ENCODE results near the gene PKD1.

The PKD1 gene

GRCh38 chr16:2154533-2155090 lies 18.9 kb upstream of the PKD1 start:
- POLR2A ChIA-PET = interaction anchor here (0.5 to 2.7 kb wide), 38 partner anchors 8 to 316 kb away, joined by 3 to 40 read pairs (median 6); partner anchors contain the start of genes DNASE1L2, ECI1, GFER and MLST8
- CTCF ChIA-PET = interaction anchor here (1.3 kb wide), 1 partner anchor 14 kb away, joined by 5 read pairs; no protein-coding TSS in a partner anchor
- TF ChIP-seq BHLHE40 (IDR thresholded peaks at IDR 0.05; ENCODE audit: borderline replicate concordance) (no peak), L3MBTL2 (conservative IDR thresholded peaks at IDR 0.05) (peak; percentile 18)
- DNase-seq (ENCODE audit: extremely low spot score) = no peak

DNA sequence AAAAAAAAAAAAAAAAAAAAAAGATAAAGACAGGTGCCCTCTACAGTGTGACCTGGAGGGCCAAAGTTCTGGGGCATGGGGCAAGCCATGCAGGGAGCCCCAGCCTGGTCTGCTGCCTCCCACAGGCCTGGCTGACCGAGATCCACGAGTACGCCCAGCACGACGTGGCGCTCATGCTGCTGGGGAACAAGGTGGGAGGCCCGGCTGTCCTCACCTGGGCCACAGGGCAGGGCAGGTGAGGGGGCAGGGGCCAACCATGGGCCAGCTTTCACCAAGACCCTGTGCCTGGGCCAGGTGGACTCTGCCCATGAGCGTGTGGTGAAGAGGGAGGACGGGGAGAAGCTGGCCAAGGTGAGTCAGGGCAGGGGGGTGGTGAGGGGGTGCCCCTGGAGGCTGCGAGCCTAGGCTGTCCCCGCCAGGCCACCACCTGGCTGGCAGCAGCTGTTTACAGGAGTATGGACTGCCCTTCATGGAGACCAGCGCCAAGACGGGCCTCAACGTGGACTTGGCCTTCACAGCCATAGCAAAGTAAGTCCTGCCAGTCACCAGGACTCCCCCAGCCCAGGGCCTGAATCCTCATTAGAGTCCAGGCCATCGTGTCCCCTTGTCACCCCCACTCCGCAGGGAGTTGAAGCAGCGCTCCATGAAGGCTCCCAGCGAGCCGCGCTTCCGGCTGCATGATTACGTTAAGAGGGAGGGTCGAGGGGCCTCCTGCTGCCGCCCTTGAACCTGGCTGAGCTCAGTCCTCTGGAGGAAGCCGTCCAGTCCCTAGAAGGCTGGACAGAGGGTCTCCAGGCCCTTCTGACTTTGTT lies 17.2 kb upstream of the PKD1 start:
- ChIA-PET CTCF (interaction anchor here (0.6 to 1.4 kb wide), 7 partner anchors 11 to 260 kb away, joined by 3 to 9 read pairs (median 4); partner anchors contain the start of gene ECI1), POLR2A (interaction anchor here (0.7 to 2.7 kb wide), 11 partner anchors 9 to 188 kb away, joined by 3 to 16 read pairs (median 4); partner anchors contain the start of genes ECI1, PGP, PKD1 and RPS2)
- no peak for DNase-seq (ENCODE audit: extremely low spot score)
- TF ChIP-seq FOXA1 (IDR thresholded peaks at IDR 0.05) = no peak

- POLR2A ChIA-PET = interaction anchor here (0.6 to 1.9 kb wide), 7 partner anchors 11 to 187 kb away, joined by 3 to 7 read pairs (median 3); partner anchors contain the start of genes ECI1, NTHL1, RPS2 and TBL3
- TF ChIP-seq ELF4 (IDR thresholded peaks at IDR 0.05) = no peak
- no peak for TF ChIP-seq NFRKB (IDR thresholded peaks at IDR 0.05)
- TF ChIP-seq SP1 (IDR thresholded peaks at IDR 0.05) = no peak
- no peak for TF ChIP-seq LEF1 (IDR thresholded peaks at IDR 0.05; ENCODE audit: borderline replicate concordance)
- no peak for TF ChIP-seq ZNF384 (IDR thresholded peaks at IDR 0.05)
- TF ChIP-seq BHLHE40 (IDR thresholded peaks at IDR 0.05; ENCODE audit: borderline replicate concordance) = no peak
- TF ChIP-seq FOXK2 (IDR thresholded peaks at IDR 0.05) = no peak
- no peak for TF ChIP-seq PKNOX1 (IDR thresholded peaks at IDR 0.05)
- no peak for TF ChIP-seq ARNT (IDR thresholded peaks at IDR 0.05)
- TF ChIP-seq TARDBP (IDR thresholded peaks at IDR 0.05) = no peak
- no peak for TF ChIP-seq L3MBTL2 (conservative IDR thresholded peaks at IDR 0.05)
- TF ChIP-seq FOXA1 (IDR thresholded peaks at IDR 0.05) = no peak
- no peak for TF ChIP-seq FOXM1 (IDR thresholded peaks at IDR 0.05; ENCODE audit: borderline replicate concordance)
- TF ChIP-seq SUZ12 (IDR thresholded peaks at IDR 0.05) = no peak
- TF ChIP-seq HDGF (IDR thresholded peaks at IDR 0.05; ENCODE audit: borderline replicate concordance) = no peak
- no peak for TF ChIP-seq CTBP1 (IDR thresholded peaks at IDR 0.05; ENCODE audit: borderline replicate concordance)
- DNase-seq (ENCODE audit: extremely low spot score) = no peak
- CTCF ChIA-PET = interaction anchor here (0.8 to 1.6 kb wide), 4 partner anchors 11 to 148 kb away, joined by 3 to 6 read pairs (median 4); no protein-coding TSS in a partner anchor
Observed at GRCh38 chr16:2151188-2152091, 15.7 kb upstream of the PKD1 start.

DNA sequence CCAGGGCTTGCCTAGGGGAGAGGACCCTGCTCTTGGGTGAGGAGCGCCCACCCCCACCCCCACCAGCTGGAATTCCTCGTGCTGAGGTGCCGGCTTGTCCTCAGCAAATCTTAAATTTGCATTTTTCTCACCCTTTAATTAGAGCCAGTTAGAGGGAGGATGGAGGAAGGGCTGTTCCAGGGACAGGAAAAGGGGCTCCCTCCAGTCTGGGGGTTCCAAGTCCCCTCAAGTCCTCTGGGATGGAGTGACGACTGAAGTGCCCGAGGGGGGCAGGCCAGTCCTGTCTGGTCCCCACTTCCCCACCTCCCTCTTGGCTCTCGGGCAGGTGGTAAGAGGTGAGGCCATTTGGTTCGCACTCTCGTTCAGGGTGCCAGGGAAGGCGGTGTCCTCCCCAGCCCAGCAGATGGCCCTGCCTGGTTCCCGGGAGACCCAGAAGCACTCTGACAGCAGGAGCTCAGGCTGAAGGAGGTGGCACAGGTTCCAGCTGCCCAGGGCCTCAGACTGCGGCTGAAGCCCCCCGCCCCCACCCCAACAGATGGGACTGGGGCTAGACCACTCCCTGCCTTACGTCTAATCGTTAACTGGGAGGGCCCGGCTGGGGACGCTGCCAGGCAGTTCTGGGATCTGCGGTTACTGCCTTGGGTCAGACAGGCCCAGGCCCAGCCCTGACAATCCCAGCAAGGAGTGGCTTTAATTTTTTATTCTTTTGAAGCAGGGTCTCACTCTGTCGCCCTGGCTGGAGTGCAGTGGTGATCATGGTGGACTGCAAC lies 14.9 kb upstream of the PKD1 start:
- ChIA-PET POLR2A (interaction anchor here (0.7 to 1.2 kb wide), 3 partner anchors 26 to 186 kb away, joined by 3 to 4 read pairs (median 3); partner anchors contain the start of genes RPS2 and TBL3), CTCF (interaction anchor here (0.8 to 1.6 kb wide), 3 partner anchors 10 to 147 kb away, joined by 4 to 6 read pairs (median 5); no protein-coding TSS in a partner anchor)
- no peak for DNase-seq (ENCODE audit: extremely low spot score)
- no peak for TF ChIP-seq SUZ12 (IDR thresholded peaks at IDR 0.05)
- no peak for TF ChIP-seq ZNF384 (IDR thresholded peaks at IDR 0.05)
- no peak for TF ChIP-seq LEF1 (IDR thresholded peaks at IDR 0.05; ENCODE audit: borderline replicate concordance)
- TF ChIP-seq HDGF (IDR thresholded peaks at IDR 0.05; ENCODE audit: borderline replicate concordance) = no peak
- no peak for TF ChIP-seq BHLHE40 (IDR thresholded peaks at IDR 0.05; ENCODE audit: borderline replicate concordance)
- TF ChIP-seq FOXK2 (IDR thresholded peaks at IDR 0.05) = no peak
- no peak for TF ChIP-seq TARDBP (IDR thresholded peaks at IDR 0.05)
- no peak for TF ChIP-seq L3MBTL2 (conservative IDR thresholded peaks at IDR 0.05)
- no peak for TF ChIP-seq FOXA1 (IDR thresholded peaks at IDR 0.05)
- no peak for TF ChIP-seq ARNT (IDR thresholded peaks at IDR 0.05)
- no peak for TF ChIP-seq CTBP1 (IDR thresholded peaks at IDR 0.05; ENCODE audit: borderline replicate concordance)
- no peak for TF ChIP-seq SP1 (IDR thresholded peaks at IDR 0.05)
- TF ChIP-seq NFRKB (IDR thresholded peaks at IDR 0.05) = no peak
- no peak for TF ChIP-seq FOXM1 (IDR thresholded peaks at IDR 0.05; ENCODE audit: borderline replicate concordance)
- TF ChIP-seq PKNOX1 (IDR thresholded peaks at IDR 0.05) = no peak
- no peak for TF ChIP-seq ELF4 (IDR thresholded peaks at IDR 0.05)

- POLR2A ChIA-PET = no interaction called here
- no peak for TF ChIP-seq FOXM1 (IDR thresholded peaks at IDR 0.05; ENCODE audit: borderline replicate concordance)
- no peak for TF ChIP-seq PKNOX1 (IDR thresholded peaks at IDR 0.05)
- TF ChIP-seq SUZ12 (IDR thresholded peaks at IDR 0.05) = no peak
- no peak for TF ChIP-seq ELF4 (IDR thresholded peaks at IDR 0.05)
- no peak for TF ChIP-seq ARNT (IDR thresholded peaks at IDR 0.05)
- CTCF ChIA-PET = interaction anchor here (0.5 to 1.6 kb wide), 2 partner anchors 9 to 133 kb away, joined by 3 to 5 read pairs; no protein-coding TSS in a partner anchor
- DNase-seq (ENCODE audit: extremely low spot score) = no peak
Observed at GRCh38 chr16:2149630-2150417, 14.1 kb upstream of the PKD1 start.
